Measurements from ENCODE around the gene KIF14. TPM values are rescaled to one million over a fixed set of nuclear protein-coding genes. Genes with fewer than 3 reads are reported as not detected.

The KIF14 gene
- polyA plus RNA-seq, 3 donors: 0.03 to 0.18 (median 0.05) TPM

DNA sequence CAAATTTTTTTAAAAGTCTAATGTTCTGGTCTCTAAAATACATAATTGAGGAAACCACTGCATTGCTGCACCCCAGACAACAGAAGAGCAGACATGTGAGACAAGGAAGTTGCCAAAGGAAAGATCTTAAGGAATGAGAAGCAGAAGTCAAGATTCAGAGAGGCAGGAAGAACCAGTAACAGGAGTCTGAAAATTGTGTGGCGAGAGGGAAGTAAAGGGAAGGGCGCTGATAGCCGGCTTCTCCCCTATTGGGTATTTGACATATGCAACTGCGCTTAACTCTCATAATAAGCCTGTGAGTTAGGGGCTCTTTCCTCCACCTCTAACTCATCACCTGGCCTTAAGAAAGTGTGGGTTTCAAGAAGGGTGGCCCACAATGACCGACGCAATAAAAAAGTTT is 21.9 kb upstream of the KIF14 start:
- Histone ChIP-seq H3K27me3 (ENCODE audit: control insufficient read depth in 2 of 2, insufficient read depth in 2 of 2, low read length in 2 of 2) (no peaks in the 10 kb centered on the region), H3K36me3 (replicated peaks in 1 of 2; ENCODE audit: control insufficient read depth in 1 of 2, insufficient read depth in 2 of 2, low read length in 2 of 2) (peaks cover 7 to 27% of the 10 kb centered on the region in 2 donors), H3K4me1 (ENCODE audit: control insufficient read depth in 1 of 2, insufficient read depth in 2 of 2, low read length in 2 of 2) (peaks cover 42 to 45% of the 10 kb centered on the region in 2 donors), H4K20me1 (ENCODE audit: insufficient read depth, low read length) (no peaks in the 10 kb centered on the region), H3K4me3 (replicated peaks in 1 of 3; ENCODE audit: low read depth in 2 of 3, low read length in 3 of 3) (peak overlapping the region in 1 of 3 experiments; percentile 55), H3K27ac (ENCODE audit: low read depth in 1 of 2, low read length in 2 of 2) (peak overlapping the region in 1 of 2 donors; percentile 79), H2AFZ (ENCODE audit: insufficient read depth, low read depth, low read length, poor library complexity, severe bottlenecking) (no peak overlapping the region), H3K4me2 (replicated peaks; ENCODE audit: extremely low read depth, low read length, poor library complexity, severe bottlenecking) (peak overlapping the region; percentile 53), H3K79me2 (ENCODE audit: insufficient read depth, low read length) (no peaks in the 10 kb centered on the region), H3K9me3 (replicated peaks in 1 of 2; ENCODE audit: control insufficient read depth in 1 of 2, insufficient read depth in 1 of 2, low read length in 2 of 2) (no peaks in the 10 kb centered on the region), H3K9ac (ENCODE audit: insufficient read depth, low read length, poor library complexity, severe bottlenecking) (no peak overlapping the region)
- intact Hi-C loops (cut with micrococcal nuclease): no loop called here
- peaks cover 24 to 32% of the 10 kb centered on the region in 2 donors for H3K36me3 Mint-ChIP-seq
- peaks cover 0 to 2% (median 0%) of the 10 kb centered on the region in 3 donors for H3K27me3 Mint-ChIP-seq (ENCODE audit: low read depth in 3 of 3)
- no CpG with 5 or more reads among the region's 6 CpGs for WGBS (ENCODE audit: insufficient coverage)
- H3K4me1 Mint-ChIP-seq: peaks cover 43% of the 10 kb centered on the region
- peaks cover 0 to 2% (median 0%) of the 10 kb centered on the region in 7 donors for H3K9me3 Mint-ChIP-seq
- TF ChIP-seq, protein P1, sequence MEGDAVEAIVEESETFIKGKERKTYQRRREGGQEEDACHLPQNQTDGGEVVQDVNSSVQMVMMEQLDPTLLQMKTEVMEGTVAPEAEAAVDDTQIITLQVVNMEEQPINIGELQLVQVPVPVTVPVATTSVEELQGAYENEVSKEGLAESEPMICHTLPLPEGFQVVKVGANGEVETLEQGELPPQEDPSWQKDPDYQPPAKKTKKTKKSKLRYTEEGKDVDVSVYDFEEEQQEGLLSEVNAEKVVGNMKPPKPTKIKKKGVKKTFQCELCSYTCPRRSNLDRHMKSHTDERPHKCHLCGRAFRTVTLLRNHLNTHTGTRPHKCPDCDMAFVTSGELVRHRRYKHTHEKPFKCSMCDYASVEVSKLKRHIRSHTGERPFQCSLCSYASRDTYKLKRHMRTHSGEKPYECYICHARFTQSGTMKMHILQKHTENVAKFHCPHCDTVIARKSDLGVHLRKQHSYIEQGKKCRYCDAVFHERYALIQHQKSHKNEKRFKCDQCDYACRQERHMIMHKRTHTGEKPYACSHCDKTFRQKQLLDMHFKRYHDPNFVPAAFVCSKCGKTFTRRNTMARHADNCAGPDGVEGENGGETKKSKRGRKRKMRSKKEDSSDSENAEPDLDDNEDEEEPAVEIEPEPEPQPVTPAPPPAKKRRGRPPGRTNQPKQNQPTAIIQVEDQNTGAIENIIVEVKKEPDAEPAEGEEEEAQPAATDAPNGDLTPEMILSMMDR (IDR thresholded peaks at IDR 0.05): no peak
- peak overlapping the region in 1 of 2 donors; percentile 62 for H3K4me3 Mint-ChIP-seq
- peak overlapping the region; percentile 76 to 94 (median 92) for H3K27ac Mint-ChIP-seq
- DNase-seq: peak; percentile 51 to 88 (median 84)

DNA sequence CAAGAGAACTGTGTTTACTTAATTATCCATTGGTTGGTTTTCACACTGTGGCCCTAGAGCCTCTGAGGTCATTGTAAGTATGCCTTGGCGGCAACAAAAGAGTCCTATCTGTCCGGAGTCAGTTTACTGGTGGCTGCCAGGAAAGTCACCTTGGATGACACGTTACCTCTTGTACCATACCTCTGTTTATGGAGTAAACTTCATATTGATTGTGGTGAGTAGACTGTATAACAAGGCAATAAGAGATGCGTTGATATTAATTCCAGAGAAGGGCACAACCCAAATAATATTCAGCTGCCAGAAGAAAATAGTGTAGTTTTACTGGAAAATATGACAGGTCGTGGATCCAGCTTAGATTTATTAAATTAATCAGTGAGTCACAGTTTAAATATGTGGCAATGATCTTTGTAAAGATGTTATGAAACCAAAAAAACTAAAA is 20.4 kb upstream of the KIF14 start:
- intact Hi-C loops (cut with micrococcal nuclease): no loop called here
- Histone ChIP-seq H2AFZ (ENCODE audit: insufficient read depth, low read depth, low read length, poor library complexity, severe bottlenecking) (no peak overlapping the region), H3K4me1 (ENCODE audit: control insufficient read depth in 1 of 2, insufficient read depth in 2 of 2, low read length in 2 of 2) (peaks cover 38 to 42% of the 10 kb centered on the region in 2 donors), H3K27me3 (ENCODE audit: control insufficient read depth in 2 of 2, insufficient read depth in 2 of 2, low read length in 2 of 2) (no peaks in the 10 kb centered on the region), H3K9ac (ENCODE audit: insufficient read depth, low read length, poor library complexity, severe bottlenecking) (no peak overlapping the region), H3K4me2 (replicated peaks; ENCODE audit: extremely low read depth, low read length, poor library complexity, severe bottlenecking) (peak overlapping the region; percentile 73), H4K20me1 (ENCODE audit: insufficient read depth, low read length) (no peaks in the 10 kb centered on the region), H3K4me3 (replicated peaks in 1 of 3; ENCODE audit: low read depth in 2 of 3, low read length in 3 of 3) (peak overlapping the region in 1 of 3 experiments; percentile 61), H3K36me3 (replicated peaks in 1 of 2; ENCODE audit: control insufficient read depth in 1 of 2, insufficient read depth in 2 of 2, low read length in 2 of 2) (peaks cover 0 to 16% of the 10 kb centered on the region in 2 donors), H3K79me2 (ENCODE audit: insufficient read depth, low read length) (no peaks in the 10 kb centered on the region), H3K27ac (ENCODE audit: low read depth in 1 of 2, low read length in 2 of 2) (peak overlapping the region; percentile 34 to 87), H3K9me3 (replicated peaks in 1 of 2; ENCODE audit: control insufficient read depth in 1 of 2, insufficient read depth in 1 of 2, low read length in 2 of 2) (no peaks in the 10 kb centered on the region)
- peaks cover 34% of the 10 kb centered on the region for H3K4me1 Mint-ChIP-seq
- H3K9me3 Mint-ChIP-seq: no peaks in the 10 kb centered on the region
- no peak overlapping the region for H3K4me3 Mint-ChIP-seq
- DNase-seq: peak in 2 of 3 donors; percentile 48 to 51
- H3K36me3 Mint-ChIP-seq: peaks cover 12 to 20% of the 10 kb centered on the region in 2 donors
- H3K27ac Mint-ChIP-seq: peak overlapping the region; percentile 91 to 98 (median 95)
- 100% methylated on average over 3 of the region's 5 CpGs for WGBS (ENCODE audit: insufficient coverage)
- TF ChIP-seq, protein P1 (IDR thresholded peaks at IDR 0.05): no peak
- H3K27me3 Mint-ChIP-seq (ENCODE audit: low read depth in 3 of 3): peaks cover 0 to 2% (median 2%) of the 10 kb centered on the region in 3 donors

Data from CD14-positive monocyte (primary cell).